ENCODE measurements around the gene SDCCAG8. TPM values are rescaled to one million over a fixed set of nuclear protein-coding genes. Genes with fewer than 3 reads are reported as not detected.
A peak's percentile ranks its signal among the peaks of the same experiment; 100 is the strongest.
"Not testable (repeated sequence)": the region's sequence is repeated elsewhere in the genome, so short reads cannot be mapped to it uniquely, and the experiment has no call there.

SDCCAG8 gene
- 28.3 and 30.1 TPM in 2 replicates for total RNA-seq
- 38.9 and 39.3 TPM in 2 replicates for polyA plus RNA-seq

GRCh38 chr1:243255791-243256512, at the start of gene SDCCAG8:
Gene SDCCAG8, plus strand, starts transcription at chr1:243256041. Its CDS starts 133 bp downstream, at chr1:243256174.
- H3K9me2 ChIP-seq (replicated peaks; ENCODE audit: insufficient read depth), result no peaks in the 10 kb centered on the region
- no peaks in the 10 kb centered on the region for H3K27me3 ChIP-seq
- peaks cover 4% of the 10 kb centered on the region for H3K4me1 ChIP-seq (ENCODE audit: insufficient read depth)
- peak; percentile 99 for DNase-seq (ENCODE audit: low spot score)
- H3K27ac ChIP-seq, result peak within 1 kb of the TSS; percentile 87
- no peaks in the 10 kb centered on the region for H3K36me3 ChIP-seq (replicated peaks; ENCODE audit: insufficient read depth, low read depth)
- TF ChIP-seq EZH2 (IDR thresholded peaks at IDR 0.05; ENCODE audit: borderline replicate concordance), result no peak
- TF ChIP-seq CTCF (IDR thresholded peaks at IDR 0.05; ENCODE audit: poor library complexity), result no peak
- TF ChIP-seq EZH2phosphoT487 (IDR thresholded peaks at IDR 0.05; ENCODE audit: low read depth, severe bottlenecking, unreplicated experiment), result no peak
- H3K9me3 ChIP-seq (ENCODE audit: low read depth), result no peaks in the 10 kb centered on the region
- peaks cover 15% of the 10 kb centered on the region for H4K20me1 ChIP-seq (ENCODE audit: insufficient read depth, poor library complexity, severe bottlenecking)
- under 1% methylated on average over 32 of the region's 32 CpGs for WGBS (ENCODE audit: low lambda C conversion rate, missing lambda C conversion rate)
- H3K79me2 ChIP-seq, result peaks cover 75% of the 10 kb centered on the region
- peak within 1 kb of the TSS; percentile 83 for H3K4me2 ChIP-seq
- H2AFZ ChIP-seq, result peak within 1 kb of the TSS; percentile 66
- peak within 1 kb of the TSS; percentile 58 for H3K4me3 ChIP-seq

GRCh38 chr1:243211984-243212383, 43.9 kb upstream of the SDCCAG8 start:
- not testable (repeated sequence) for H2AFZ ChIP-seq; H3K36me3 ChIP-seq (replicated peaks; ENCODE audit: insufficient read depth, low read depth); H3K9me3 ChIP-seq (ENCODE audit: low read depth); H3K4me3 ChIP-seq; H3K4me2 ChIP-seq; H3K27me3 ChIP-seq; H3K4me1 ChIP-seq (ENCODE audit: insufficient read depth); H4K20me1 ChIP-seq (ENCODE audit: insufficient read depth, poor library complexity, severe bottlenecking); DNase-seq (ENCODE audit: low spot score); H3K79me2 ChIP-seq; H3K9me2 ChIP-seq (replicated peaks; ENCODE audit: insufficient read depth); H3K27ac ChIP-seq
- whole genome bisulfite sequencing (ENCODE audit: low lambda C conversion rate, missing lambda C conversion rate), result 65% methylated on average over 3 of the region's 3 CpGs

- Histone ChIP-seq H3K4me1 (ENCODE audit: insufficient read depth) (no peaks in the 10 kb centered on the region), H3K36me3 (replicated peaks; ENCODE audit: insufficient read depth, low read depth) (no peaks in the 10 kb centered on the region), H3K9me3 (ENCODE audit: low read depth) (no peaks in the 10 kb centered on the region), H3K4me2 (no peak overlapping the region), H3K27me3 (no peaks in the 10 kb centered on the region), H2AFZ (no peak overlapping the region), H3K27ac (no peak overlapping the region), H3K4me3 (no peak overlapping the region), H3K79me2 (no peaks in the 10 kb centered on the region), H3K9me2 (replicated peaks; ENCODE audit: insufficient read depth) (no peaks in the 10 kb centered on the region), H4K20me1 (ENCODE audit: insufficient read depth, poor library complexity, severe bottlenecking) (no peaks in the 10 kb centered on the region)
- no peak for TF ChIP-seq CTCF (IDR thresholded peaks at IDR 0.05; ENCODE audit: poor library complexity)
- TF ChIP-seq EZH2 (IDR thresholded peaks at IDR 0.05; ENCODE audit: borderline replicate concordance), result no peak
- TF ChIP-seq EZH2phosphoT487 (IDR thresholded peaks at IDR 0.05; ENCODE audit: low read depth, severe bottlenecking, unreplicated experiment), result no peak
- DNase-seq (ENCODE audit: low spot score), result peak; percentile 6
- WGBS (ENCODE audit: low lambda C conversion rate, missing lambda C conversion rate), result 84% methylated on average over 4 of the region's 4 CpGs
Observed at GRCh38 chr1:243213045-243213787, 42.6 kb upstream of the SDCCAG8 start.

- H3K27me3 ChIP-seq; H3K27ac ChIP-seq; H2AFZ ChIP-seq; H3K9me2 ChIP-seq (replicated peaks; ENCODE audit: insufficient read depth); H3K4me3 ChIP-seq; H3K4me1 ChIP-seq (ENCODE audit: insufficient read depth); H3K79me2 ChIP-seq; H4K20me1 ChIP-seq (ENCODE audit: insufficient read depth, poor library complexity, severe bottlenecking); H3K9me3 ChIP-seq (ENCODE audit: low read depth); H3K36me3 ChIP-seq (replicated peaks; ENCODE audit: insufficient read depth, low read depth); H3K4me2 ChIP-seq; DNase-seq (ENCODE audit: low spot score): not testable (repeated sequence)
- 70% methylated on average over 12 of the region's 12 CpGs for WGBS (ENCODE audit: low lambda C conversion rate, missing lambda C conversion rate)
Observed at GRCh38 chr1:243215276-243215875, 40.5 kb upstream of the SDCCAG8 start.
